HCT116 (cell line): ENCODE measurements around the gene SMYD3. TPM values are rescaled to one million over a fixed set of nuclear protein-coding genes. Genes with fewer than 3 reads are reported as not detected.

ENCODE experiments used
- ATAC-seq: fragments of 200-7000 bp; cut with Tn5 transposase; 2 replicates; pipeline ENCODE4 v1.9.1; 2020; ENCODE audit warnings: mild to moderate bottlenecking, moderate library complexity
- BruUV-seq: library from RNA; stranded (reverse); fragments of 400-500 nt; replicated peaks from 2 replicates; lab custom pipeline; 2021; lab: Mats Ljungman, UMichigan
- CTCF ChIA-PET: fragments of 300-600 bp; sonication (Branson Sonifier 250); formaldehyde crosslinking; loops from one replicate; lab custom pipeline; 2021; ENCODE audit warnings: antibody characterized with exemption; lab: Charles Lee
- POLR2A ChIA-PET: fragments of 300-600, 350-600 bp; sonication (Branson Sonifier 250); formaldehyde crosslinking; loops from one replicate; lab custom pipeline; 2021; ENCODE audit warnings: antibody characterized with exemption; lab: Charles Lee
- RAD21 ChIA-PET, 2 experiments: fragments of 300-600 bp; sonication (Branson Sonifier 250); formaldehyde crosslinking; loops; one replicate each; lab custom pipeline; 2023; ENCODE audit warnings: low total read pairs in 2 of 2; ENCODE audit not compliant: uncharacterized antibody in 2 of 2, unreplicated experiment in 2 of 2, low non-redundant PET in 1 of 2; lab: Charles Lee
- DNase-seq: peaks from one replicate; pipeline ENCODE4 v3.0.0-alpha.2; 2010; ENCODE audit warnings: low read depth, low spot score
- H2AFZ ChIP-seq: fragments of 200-600 bp; shearing (Covaris generic), sonication (generic); 2 replicates; pipeline ENCODE4 v1.6.1; 2017; ENCODE audit warnings: low read depth, mixed run types, mixed read lengths, antibody characterized with exemption, low read length; ENCODE audit not compliant: poor library complexity, severe bottlenecking
- H3K27ac ChIP-seq: 2 replicates; pipeline ENCODE4 v1.5.1; 2012; ENCODE audit warnings: low read depth, low read length
- H3K27me3 ChIP-seq: fragments of 200-600 bp; sonication (generic); 2 replicates; pipeline ENCODE4 v1.6.1; 2016; ENCODE audit warnings: mixed run types, low read length, mixed read lengths; ENCODE audit not compliant: insufficient read depth
- H3K36me3 ChIP-seq, 2 experiments: fragments of 200-500 bp in 1 of 2; fragments of 200-600 bp in 1 of 2; sonication (Bioruptor generic) in 1 of 2; sonication (generic) in 1 of 2; 2 replicates each; pipeline versions ENCODE4 v1.5.1 to v1.6.1; 2014 to 2016; ENCODE audit warnings: low read length in 2 of 2, inconsistent platforms in 1 of 2, mixed read lengths in 1 of 2, mixed run types in 1 of 2; ENCODE audit not compliant: insufficient read depth in 2 of 2, control insufficient read depth in 1 of 2
- H3K4me1 ChIP-seq, 2 experiments: fragments of 200-600 bp in 1 of 2; sonication (generic) in 1 of 2; 2 replicates each; pipeline versions ENCODE4 v1.5.1 to v1.6.1; 2012 to 2017; ENCODE audit warnings: low read length in 2 of 2, inconsistent platforms in 1 of 2, mild to moderate bottlenecking in 1 of 2, mixed read lengths in 1 of 2, mixed run types in 1 of 2, moderate library complexity in 1 of 2; ENCODE audit not compliant: insufficient read depth in 2 of 2, control insufficient read depth in 1 of 2
- H3K4me2 ChIP-seq: fragments of 200-600 bp; sonication (generic); 2 replicates; pipeline ENCODE4 v1.6.1; 2017; ENCODE audit warnings: mixed run types, low read length, mixed read lengths
- H3K4me3 ChIP-seq, 2 experiments: fragments of 200-600 bp in 1 of 2; sonication (generic) in 1 of 2; replicated peaks in 1 of 2; 2 replicates each; pipeline ENCODE4 v1.5.1; 2011 to 2016; ENCODE audit warnings: low read length in 2 of 2, control low read depth in 1 of 2, low read depth in 1 of 2, mild to moderate bottlenecking in 1 of 2, mixed read lengths in 1 of 2, mixed run types in 1 of 2
- H3K79me2 ChIP-seq: fragments of 200-600 bp; sonication (generic); 2 replicates; pipeline ENCODE4 v1.6.1; 2017; ENCODE audit warnings: mild to moderate bottlenecking, mixed run types, low read length, moderate library complexity, mixed read lengths; ENCODE audit not compliant: insufficient read depth
- H3K9ac ChIP-seq: fragments of 200-600 bp; sonication (generic); 2 replicates; pipeline ENCODE4 v1.6.1; 2016; ENCODE audit warnings: low read length, mixed read lengths
- H3K9me2 ChIP-seq: fragments of 200-600 bp; sonication (generic), shearing (Covaris generic); 2 replicates; pipeline ENCODE4 v1.6.1; 2017; ENCODE audit warnings: mixed run types, mild to moderate bottlenecking, moderate library complexity; ENCODE audit not compliant: insufficient read depth
- H3K9me3 ChIP-seq, 2 experiments: fragments of 200-500 bp in 1 of 2; fragments of 200-600 bp in 1 of 2; sonication (Bioruptor generic) in 1 of 2; sonication (generic) in 1 of 2; 2 replicates each; pipeline ENCODE4 v1.6.1; 2014 to 2017; ENCODE audit warnings: low read length in 2 of 2, mixed read lengths in 2 of 2, inconsistent platforms in 1 of 2, low read depth in 1 of 2, mild to moderate bottlenecking in 1 of 2, mixed run types in 1 of 2, moderate library complexity in 1 of 2; ENCODE audit not compliant: control insufficient read depth in 1 of 2, insufficient read depth in 1 of 2
- H4K20me1 ChIP-seq: fragments of 200-600 bp; sonication (generic), shearing (Covaris generic); 2 replicates; pipeline ENCODE4 v1.6.1; 2017; ENCODE audit warnings: mixed run types, mild to moderate bottlenecking, moderate library complexity; ENCODE audit not compliant: insufficient read depth
- CBX3 ChIP-seq: IDR thresholded peaks from 2 replicates; pipeline ENCODE4 v1.6.1; 2012; ENCODE audit warnings: low read depth
- CEBPB ChIP-seq: IDR thresholded peaks from 2 replicates; pipeline ENCODE4 v1.6.1; 2012; ENCODE audit warnings: low read depth
- EGR1 ChIP-seq: IDR thresholded peaks from 2 replicates; pipeline ENCODE4 v1.6.1; 2012; ENCODE audit warnings: low read depth
- ELF1 ChIP-seq: IDR thresholded peaks from 2 replicates; pipeline ENCODE4 v1.6.1; 2012; ENCODE audit warnings: low read depth, borderline replicate concordance
- EZH2 ChIP-seq: fragments of 200-600 bp; sonication (generic); IDR thresholded peaks from 2 replicates; pipeline ENCODE4 v1.6.1; 2017; ENCODE audit warnings: antibody characterized with exemption, mixed run types
- EZH2phosphoT487 ChIP-seq: fragments of 200-600 bp; IDR thresholded peaks from 2 replicates; pipeline ENCODE4 v1.6.1; 2018; ENCODE audit warnings: antibody characterized with exemption, borderline replicate concordance
- FOSL1 ChIP-seq: IDR thresholded peaks from 2 replicates; pipeline ENCODE4 v1.6.1; 2012; ENCODE audit warnings: low read depth
- JUND ChIP-seq: IDR thresholded peaks from 2 replicates; pipeline ENCODE4 v1.6.1; 2012
- POLR2A ChIP-seq: IDR thresholded peaks from 2 replicates; pipeline ENCODE4 v1.7.0; 2011; ENCODE audit warnings: borderline replicate concordance; ENCODE audit not compliant: insufficient read depth, insufficient read length; ENCODE audit errors: extremely low read depth
- SIN3A ChIP-seq: IDR thresholded peaks from 2 replicates; pipeline ENCODE4 v1.6.1; 2012; ENCODE audit warnings: low read depth
- SP1 ChIP-seq: IDR thresholded peaks from 2 replicates; pipeline ENCODE4 v1.6.1; 2012; ENCODE audit warnings: low read depth
- SRF ChIP-seq: IDR thresholded peaks from 2 replicates; pipeline ENCODE4 v1.6.1; 2012; ENCODE audit warnings: low read depth
- YY1 ChIP-seq: IDR thresholded peaks from 2 replicates; pipeline ENCODE4 v1.6.1; 2011; ENCODE audit warnings: low read length, low read depth, moderate library complexity, mild to moderate bottlenecking; ENCODE audit not compliant: insufficient replicate concordance; ENCODE audit errors: extremely low read depth
- ZFX ChIP-seq: fragments of 450-650 bp; IDR thresholded peaks from 2 replicates; pipeline ENCODE4 v1.6.1; 2017
- ZNF274 ChIP-seq: fragments of 200-500 bp; sonication (Bioruptor generic); IDR thresholded peaks from 2 replicates; pipeline ENCODE4 v1.6.1; 2014; ENCODE audit warnings: mild to moderate bottlenecking, low read depth, low read length, inconsistent platforms
- intact Hi-C: fragments of 100-400 bp; cut with micrococcal nuclease; formaldehyde crosslinking; loops from 2 replicates; pipeline ENCODE4 v1.10.0; 2022
- total RNA-seq: library from RNA; stranded (reverse); gene quantifications from one replicate; pipeline ENCODE4 v1.2.1, GENCODE V29; 2021; ENCODE audit not compliant: unreplicated experiment
- TF ChIP-seq, protein P1 (sequence below), 3 experiments: fragments of 200-600 bp in 1 of 3; sonication (generic) in 1 of 3; IDR thresholded peaks in 2 of 3; conservative IDR thresholded peaks in 1 of 3; 2 replicates each; pipeline ENCODE4 v1.5.1; 2012 to 2017; ENCODE audit warnings: low read depth in 2 of 3, low read length in 2 of 3, antibody characterized with exemption in 1 of 3, borderline replicate concordance in 1 of 3, control low read depth in 1 of 3, mild to moderate bottlenecking in 1 of 3, mixed read lengths in 1 of 3, mixed run types in 1 of 3, moderate library complexity in 1 of 3; ENCODE audit not compliant: insufficient read depth in 1 of 3
- TF ChIP-seq, protein P2 (sequence below): IDR thresholded peaks from 2 replicates; pipeline ENCODE4 v1.6.1; 2011; ENCODE audit warnings: mild to moderate bottlenecking, low read length, moderate library complexity; ENCODE audit not compliant: insufficient replicate concordance; ENCODE audit errors: extremely low read depth
- TF ChIP-seq, protein P3 (sequence below): IDR thresholded peaks from 2 replicates; pipeline ENCODE4 v1.6.1; 2012

SMYD3 gene
- total RNA-seq, 1 experiment from 2014 or later = 33.6 TPM

DNA sequence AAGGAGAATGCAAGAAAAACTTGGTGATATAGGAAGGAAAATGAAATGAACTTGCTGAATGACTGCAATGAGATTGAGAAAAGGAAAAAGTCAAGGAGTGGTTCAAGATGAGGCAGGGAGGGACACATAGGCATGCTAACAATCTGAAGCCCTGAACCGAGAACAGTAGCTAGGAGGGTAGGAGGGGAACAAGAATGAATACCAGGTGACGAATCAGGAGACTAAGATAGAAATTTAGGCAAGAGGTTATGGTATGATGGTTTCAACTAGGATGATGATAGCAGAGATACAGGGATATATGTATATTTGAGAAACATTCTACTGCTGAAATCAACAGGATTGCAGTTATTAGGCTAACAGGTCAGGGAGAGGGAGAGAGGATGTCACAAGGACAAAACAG, 44.1 kb downstream of the SMYD3 start:
- H3K36me3 ChIP-seq = no peaks in the 10 kb centered on the region
- DNase-seq = no peak
- H3K4me2 ChIP-seq = no peak overlapping the region
- H3K9me3 ChIP-seq = no peaks in the 10 kb centered on the region; a peak in 1 of 4 replicates
- no TSS peak for BruUV-seq
- ATAC-seq = no peak
- no peak overlapping the region for H3K27ac ChIP-seq
- no peaks in the 10 kb centered on the region for H3K27me3 ChIP-seq
- ChIA-PET RAD21 (no interaction called here), CTCF (no interaction called here), POLR2A (no interaction called here)
- intact Hi-C loops = no loop called here
- no peak overlapping the region for H3K9ac ChIP-seq
- no peaks in the 10 kb centered on the region for H4K20me1 ChIP-seq
- H3K9me2 ChIP-seq = no peaks in the 10 kb centered on the region
- H2AFZ ChIP-seq = no peak overlapping the region
- no peaks in the 10 kb centered on the region for H3K4me1 ChIP-seq
- no peak for TF ChIP-seq EZH2phosphoT487
- TF ChIP-seq YY1 = no peak
- no peak for TF ChIP-seq SRF
- TF ChIP-seq, protein P1, sequence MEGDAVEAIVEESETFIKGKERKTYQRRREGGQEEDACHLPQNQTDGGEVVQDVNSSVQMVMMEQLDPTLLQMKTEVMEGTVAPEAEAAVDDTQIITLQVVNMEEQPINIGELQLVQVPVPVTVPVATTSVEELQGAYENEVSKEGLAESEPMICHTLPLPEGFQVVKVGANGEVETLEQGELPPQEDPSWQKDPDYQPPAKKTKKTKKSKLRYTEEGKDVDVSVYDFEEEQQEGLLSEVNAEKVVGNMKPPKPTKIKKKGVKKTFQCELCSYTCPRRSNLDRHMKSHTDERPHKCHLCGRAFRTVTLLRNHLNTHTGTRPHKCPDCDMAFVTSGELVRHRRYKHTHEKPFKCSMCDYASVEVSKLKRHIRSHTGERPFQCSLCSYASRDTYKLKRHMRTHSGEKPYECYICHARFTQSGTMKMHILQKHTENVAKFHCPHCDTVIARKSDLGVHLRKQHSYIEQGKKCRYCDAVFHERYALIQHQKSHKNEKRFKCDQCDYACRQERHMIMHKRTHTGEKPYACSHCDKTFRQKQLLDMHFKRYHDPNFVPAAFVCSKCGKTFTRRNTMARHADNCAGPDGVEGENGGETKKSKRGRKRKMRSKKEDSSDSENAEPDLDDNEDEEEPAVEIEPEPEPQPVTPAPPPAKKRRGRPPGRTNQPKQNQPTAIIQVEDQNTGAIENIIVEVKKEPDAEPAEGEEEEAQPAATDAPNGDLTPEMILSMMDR (IDR thresholded peaks at IDR 0.05 in 2 of 3, conservative IDR thresholded peaks at IDR 0.05 in 1 of 3; ENCODE audit: borderline replicate concordance in 1 of 3, insufficient read depth in 1 of 3, low read depth in 2 of 3, low read length in 2 of 3) = no peak
- TF ChIP-seq CBX3 = no peak
- TF ChIP-seq, protein P2, sequence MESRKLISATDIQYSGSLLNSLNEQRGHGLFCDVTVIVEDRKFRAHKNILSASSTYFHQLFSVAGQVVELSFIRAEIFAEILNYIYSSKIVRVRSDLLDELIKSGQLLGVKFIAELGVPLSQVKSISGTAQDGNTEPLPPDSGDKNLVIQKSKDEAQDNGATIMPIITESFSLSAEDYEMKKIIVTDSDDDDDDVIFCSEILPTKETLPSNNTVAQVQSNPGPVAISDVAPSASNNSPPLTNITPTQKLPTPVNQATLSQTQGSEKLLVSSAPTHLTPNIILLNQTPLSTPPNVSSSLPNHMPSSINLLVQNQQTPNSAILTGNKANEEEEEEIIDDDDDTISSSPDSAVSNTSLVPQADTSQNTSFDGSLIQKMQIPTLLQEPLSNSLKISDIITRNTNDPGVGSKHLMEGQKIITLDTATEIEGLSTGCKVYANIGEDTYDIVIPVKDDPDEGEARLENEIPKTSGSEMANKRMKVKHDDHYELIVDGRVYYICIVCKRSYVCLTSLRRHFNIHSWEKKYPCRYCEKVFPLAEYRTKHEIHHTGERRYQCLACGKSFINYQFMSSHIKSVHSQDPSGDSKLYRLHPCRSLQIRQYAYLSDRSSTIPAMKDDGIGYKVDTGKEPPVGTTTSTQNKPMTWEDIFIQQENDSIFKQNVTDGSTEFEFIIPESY = no peak
- no peak for TF ChIP-seq SP1
- TF ChIP-seq, protein P3, sequence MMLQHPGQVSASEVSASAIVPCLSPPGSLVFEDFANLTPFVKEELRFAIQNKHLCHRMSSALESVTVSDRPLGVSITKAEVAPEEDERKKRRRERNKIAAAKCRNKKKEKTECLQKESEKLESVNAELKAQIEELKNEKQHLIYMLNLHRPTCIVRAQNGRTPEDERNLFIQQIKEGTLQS = no peak
- TF ChIP-seq FOSL1 = no peak
- TF ChIP-seq JUND = no peak
- TF ChIP-seq ZNF274 = no peak
- TF ChIP-seq ELF1 = no peak
- no peak for TF ChIP-seq SIN3A
- TF ChIP-seq EZH2 = no peak
- TF ChIP-seq ZFX = no peak
- TF ChIP-seq POLR2A = no peak
- TF ChIP-seq CEBPB = no peak
- TF ChIP-seq EGR1 = no peak
- no peak overlapping the region for H3K4me3 ChIP-seq
- H3K79me2 ChIP-seq = 0 out of 2 replicates have a peak, but pooled peaks cover 3% of the 10 kb centered on the region
